ENCODE measurements around the gene KNCN.

KNCN gene

GRCh38 chr1:46523496-46524353 is 27.7 kb downstream of the KNCN start:
- no peaks in the 10 kb centered on the region for H3K9me3 Mint-ChIP-seq
- H3K4me3 Mint-ChIP-seq = no peak overlapping the region
- no peaks in the 10 kb centered on the region for H3K36me3 Mint-ChIP-seq
- peaks cover 14% of the 10 kb centered on the region for H3K27me3 Mint-ChIP-seq
- no peak overlapping the region for H3K27ac Mint-ChIP-seq
- H3K4me1 Mint-ChIP-seq = peaks cover 5% of the 10 kb centered on the region

DNA sequence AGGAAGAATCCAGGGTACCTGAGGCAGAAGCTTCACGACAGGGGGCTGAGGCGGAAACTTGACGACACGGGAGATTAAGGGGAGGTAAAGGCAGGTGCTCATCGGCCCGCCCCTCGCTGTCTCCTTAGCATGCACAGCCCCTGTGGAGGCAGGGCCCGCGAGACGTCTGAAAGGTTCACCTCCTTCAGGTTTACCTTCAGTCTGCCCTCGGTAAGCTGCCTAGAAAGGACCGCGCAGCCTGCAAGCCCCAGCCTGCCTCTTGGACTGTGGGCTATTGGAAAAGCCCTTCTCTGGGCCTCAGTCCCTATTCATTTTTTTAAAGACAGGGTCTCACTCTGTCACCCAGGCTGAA is 28.5 kb downstream of the KNCN start:
- Mint-ChIP-seq H3K27ac (no peak overlapping the region), H3K4me1 (peaks cover 3% of the 10 kb centered on the region), H3K4me3 (no peak overlapping the region), H3K27me3 (peaks cover 12% of the 10 kb centered on the region), H3K36me3 (no peaks in the 10 kb centered on the region), H3K9me3 (no peaks in the 10 kb centered on the region)

- H3K27me3 Mint-ChIP-seq = peaks cover 12% of the 10 kb centered on the region
- H3K27ac Mint-ChIP-seq = no peak overlapping the region
- H3K4me1 Mint-ChIP-seq = peaks cover 3% of the 10 kb centered on the region
- no peaks in the 10 kb centered on the region for H3K9me3 Mint-ChIP-seq
- H3K36me3 Mint-ChIP-seq = no peaks in the 10 kb centered on the region
- no peak overlapping the region for H3K4me3 Mint-ChIP-seq
Observed at GRCh38 chr1:46522184-46522968, 29.1 kb downstream of the KNCN start.

GRCh38 chr1:46521414-46521813 is 30.0 kb downstream of the KNCN start:
- H3K9me3 Mint-ChIP-seq = no peaks in the 10 kb centered on the region
- peaks cover 3% of the 10 kb centered on the region for H3K4me1 Mint-ChIP-seq
- H3K27me3 Mint-ChIP-seq = peaks cover 12% of the 10 kb centered on the region
- H3K36me3 Mint-ChIP-seq = no peaks in the 10 kb centered on the region
- H3K4me3 Mint-ChIP-seq = no peak overlapping the region
- no peak overlapping the region for H3K27ac Mint-ChIP-seq

- Mint-ChIP-seq H3K27me3 (peaks cover 10% of the 10 kb centered on the region), H3K27ac (no peak overlapping the region), H3K36me3 (no peaks in the 10 kb centered on the region), H3K4me1 (peaks cover 3% of the 10 kb centered on the region), H3K4me3 (no peak overlapping the region), H3K9me3 (no peaks in the 10 kb centered on the region)
Observed at GRCh38 chr1:46520063-46520911, 31.2 kb downstream of the KNCN start.

DNA sequence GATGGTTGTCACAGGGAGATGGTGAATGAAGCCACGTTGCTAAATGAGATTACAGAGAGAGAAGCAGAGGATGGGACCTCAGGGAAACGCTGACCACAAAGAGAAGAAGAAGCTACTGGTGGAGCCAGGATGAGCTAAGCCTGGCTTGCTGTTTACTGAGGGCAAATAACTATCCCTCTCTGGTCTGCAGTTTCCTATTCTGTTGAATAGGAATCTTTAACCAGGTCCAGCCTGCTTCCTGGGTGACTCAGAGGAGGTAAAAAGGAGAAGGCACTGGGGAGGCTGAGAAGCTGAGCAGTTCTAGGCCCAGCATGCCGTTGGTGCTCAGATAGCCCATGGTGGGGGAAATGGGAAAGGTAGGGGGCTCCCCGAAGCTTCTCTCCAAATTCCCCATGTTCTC is 32.2 kb downstream of the KNCN start:
- Mint-ChIP-seq H3K27ac (no peak overlapping the region), H3K36me3 (no peaks in the 10 kb centered on the region), H3K27me3 (peaks cover 10% of the 10 kb centered on the region), H3K4me3 (no peak overlapping the region), H3K9me3 (no peaks in the 10 kb centered on the region), H3K4me1 (peaks cover 3% of the 10 kb centered on the region)

GRCh38 chr1:46517932-46518498 is 33.4 kb downstream of the KNCN start:
- Mint-ChIP-seq H3K27ac (no peak overlapping the region), H3K36me3 (no peaks in the 10 kb centered on the region), H3K4me3 (no peak overlapping the region), H3K4me1 (peaks cover 3% of the 10 kb centered on the region), H3K27me3 (peaks cover 10% of the 10 kb centered on the region), H3K9me3 (no peaks in the 10 kb centered on the region)

GRCh38 chr1:46517010-46517600 is 34.3 kb downstream of the KNCN start:
- Mint-ChIP-seq H3K27ac (no peak overlapping the region), H3K9me3 (no peaks in the 10 kb centered on the region), H3K27me3 (peaks cover 10% of the 10 kb centered on the region), H3K36me3 (no peaks in the 10 kb centered on the region), H3K4me3 (no peak overlapping the region), H3K4me1 (no peaks in the 10 kb centered on the region)

DNA sequence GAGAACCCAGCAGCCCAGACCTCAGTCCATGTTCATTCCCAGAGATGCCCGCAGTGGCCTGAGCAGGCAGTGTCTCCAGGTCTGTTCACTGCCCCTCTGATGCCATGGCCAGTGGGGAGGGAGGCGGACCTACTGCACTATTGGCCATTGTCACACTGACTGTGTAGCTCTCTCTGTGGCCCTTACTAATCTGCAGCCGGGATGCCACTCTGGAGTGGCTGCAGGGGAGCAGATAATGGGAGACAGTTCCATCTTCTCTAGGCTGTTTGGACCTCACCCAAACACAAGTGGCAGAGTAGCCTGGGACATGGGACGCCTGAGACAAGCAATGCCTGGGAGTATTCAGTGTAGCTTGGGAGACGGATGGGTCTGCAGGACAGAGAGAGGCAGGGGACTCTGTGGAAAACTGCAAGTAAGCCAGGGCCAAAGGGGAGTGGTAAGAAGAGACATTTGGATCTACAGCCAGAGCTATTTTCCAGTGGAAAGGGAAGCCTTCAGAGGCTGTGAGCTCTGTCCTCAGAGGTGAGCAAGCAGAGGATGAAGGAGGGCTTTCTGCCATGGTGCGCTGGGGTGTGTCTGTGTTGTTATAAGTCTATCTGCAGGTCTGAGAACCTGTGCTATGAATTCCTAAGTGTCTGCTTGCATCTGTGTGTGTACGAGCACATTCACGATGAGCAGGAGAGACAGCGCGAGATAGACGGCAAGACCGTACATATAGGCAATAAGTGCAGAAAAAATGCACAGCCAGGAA is 35.1 kb downstream of the KNCN start:
- no peaks in the 10 kb centered on the region for H3K36me3 Mint-ChIP-seq
- no peak overlapping the region for H3K27ac Mint-ChIP-seq

DNA sequence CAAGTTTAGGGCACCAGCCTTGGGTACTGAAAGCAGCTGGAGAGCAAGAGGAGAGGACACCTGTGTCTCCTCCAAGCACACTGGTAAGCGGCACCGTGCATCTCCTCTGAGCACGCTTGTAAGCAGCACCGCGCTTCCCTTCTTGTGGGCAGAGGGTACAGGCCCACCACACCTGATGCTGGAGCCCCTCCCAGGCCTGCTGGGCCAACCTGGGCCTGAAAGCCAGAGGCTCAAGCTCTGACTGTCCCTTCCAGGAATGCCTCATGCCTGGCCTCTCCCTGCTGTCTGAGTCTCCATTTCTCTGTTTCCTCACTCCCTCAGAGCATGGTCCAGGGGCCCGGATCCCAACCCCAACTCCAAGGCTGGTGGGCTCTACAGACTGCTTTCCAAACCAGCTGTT is 35.9 kb downstream of the KNCN start:
- peaks cover 10% of the 10 kb centered on the region for H3K27me3 Mint-ChIP-seq
- no peaks in the 10 kb centered on the region for H3K9me3 Mint-ChIP-seq
- no peaks in the 10 kb centered on the region for H3K36me3 Mint-ChIP-seq
- H3K4me1 Mint-ChIP-seq = no peaks in the 10 kb centered on the region
- no peak overlapping the region for H3K4me3 Mint-ChIP-seq
- no peak overlapping the region for H3K27ac Mint-ChIP-seq

More for the DNA sequence above, 35.1 kb downstream of the KNCN start:
- peaks cover 10% of the 10 kb centered on the region for H3K27me3 Mint-ChIP-seq
- H3K4me3 Mint-ChIP-seq = no peak overlapping the region
- H3K9me3 Mint-ChIP-seq = no peaks in the 10 kb centered on the region
- no peaks in the 10 kb centered on the region for H3K4me1 Mint-ChIP-seq

DNA sequence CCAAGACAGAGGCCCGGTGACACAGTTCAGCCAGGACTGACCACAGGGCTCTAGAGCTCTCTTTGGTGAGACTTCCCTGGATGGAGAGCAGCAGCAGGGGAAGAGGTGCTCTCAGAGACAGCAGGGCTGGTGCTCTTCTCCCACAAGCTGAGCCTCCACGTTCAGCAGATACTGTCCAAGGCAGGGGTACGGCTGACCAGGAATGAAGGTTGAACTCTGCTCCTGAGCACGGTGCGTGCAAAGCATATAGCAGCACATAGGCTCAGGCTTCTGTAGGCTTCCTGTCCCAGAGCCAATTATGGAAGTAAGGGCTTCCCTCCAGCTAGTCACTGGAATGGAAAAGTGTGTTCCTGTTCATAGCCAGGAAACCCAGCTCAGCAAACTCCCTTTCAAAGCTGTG is 37.9 kb downstream of the KNCN start:
- H3K4me3 Mint-ChIP-seq = no peak overlapping the region
- H3K27ac Mint-ChIP-seq = no peak overlapping the region
- no peaks in the 10 kb centered on the region for H3K36me3 Mint-ChIP-seq
- no peaks in the 10 kb centered on the region for H3K9me3 Mint-ChIP-seq
- no peaks in the 10 kb centered on the region for H3K4me1 Mint-ChIP-seq
- H3K27me3 Mint-ChIP-seq = peaks cover 7% of the 10 kb centered on the region

- Mint-ChIP-seq H3K27ac (no peak overlapping the region), H3K9me3 (no peaks in the 10 kb centered on the region), H3K4me3 (no peak overlapping the region), H3K4me1 (no peaks in the 10 kb centered on the region), H3K27me3 (peaks cover 5% of the 10 kb centered on the region), H3K36me3 (no peaks in the 10 kb centered on the region)
Observed at GRCh38 chr1:46512792-46513190, 38.7 kb downstream of the KNCN start.

DNA sequence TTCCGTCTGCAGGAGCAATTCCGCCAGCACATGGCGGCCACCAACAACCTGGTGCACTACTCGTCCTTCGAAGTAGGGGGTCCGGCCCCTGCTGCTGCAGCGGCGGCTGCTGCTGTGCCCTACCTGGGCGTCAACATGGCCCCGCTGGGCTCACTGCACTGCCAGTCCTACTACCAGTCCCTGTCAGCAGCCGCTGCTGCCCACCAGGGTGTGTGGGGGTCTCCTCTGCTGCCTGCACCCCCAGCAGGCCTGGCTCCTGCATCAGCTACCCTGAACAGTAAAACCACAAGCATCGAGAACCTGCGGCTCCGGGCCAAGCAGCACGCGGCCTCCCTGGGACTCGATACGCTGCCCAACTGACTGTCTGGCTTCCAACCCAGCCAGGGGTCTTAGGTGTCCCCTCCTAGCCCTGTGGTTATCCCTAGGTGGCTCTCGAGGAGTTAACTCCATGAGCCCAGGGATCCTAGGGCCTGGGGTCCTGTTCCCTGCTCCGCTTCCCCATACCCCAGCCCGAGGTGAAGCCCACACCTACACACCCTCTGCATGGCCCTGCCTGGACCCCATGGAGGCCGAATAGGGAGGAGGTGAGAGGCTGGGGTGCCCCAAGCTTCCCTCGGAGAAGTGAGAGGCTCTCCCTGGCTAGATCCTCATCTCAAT is 39.2 kb downstream of the KNCN start:
- Mint-ChIP-seq H3K4me3 (no peak overlapping the region), H3K27ac (no peak overlapping the region), H3K27me3 (peaks cover 5% of the 10 kb centered on the region), H3K4me1 (no peaks in the 10 kb centered on the region), H3K9me3 (no peaks in the 10 kb centered on the region), H3K36me3 (no peaks in the 10 kb centered on the region)

DNA sequence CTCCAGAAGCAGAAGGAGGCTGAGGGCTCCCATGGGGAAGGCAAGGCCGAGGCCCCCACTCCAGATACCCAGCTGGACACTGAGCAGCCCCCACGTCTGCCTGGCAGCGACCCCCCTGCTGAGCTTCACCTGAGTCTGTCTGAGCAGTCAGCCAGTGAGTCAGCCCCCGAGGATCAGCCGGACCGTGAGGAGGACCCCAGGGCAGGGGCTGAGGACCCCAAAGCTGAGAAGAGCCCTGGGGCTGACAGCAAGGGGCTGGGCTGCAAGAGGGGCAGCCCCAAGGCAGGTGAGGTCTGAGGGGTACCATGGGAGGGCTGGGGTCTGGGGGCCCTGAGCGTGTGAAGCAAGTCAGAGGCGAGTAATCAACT is 40.5 kb downstream of the KNCN start:
- Mint-ChIP-seq H3K27ac (no peak overlapping the region), H3K27me3 (peaks cover 6% of the 10 kb centered on the region), H3K9me3 (no peaks in the 10 kb centered on the region), H3K36me3 (no peaks in the 10 kb centered on the region), H3K4me1 (no peaks in the 10 kb centered on the region), H3K4me3 (no peak overlapping the region)
